Cerebellar cortex (tissue), 1 donor: ENCODE measurements around the gene ICOS.

ENCODE experiments used
- DNase-seq: peaks from one replicate; pipeline ENCODE4 v3.0.0-alpha.2; 2015; ENCODE audit warnings: low spot score

Gene ICOS, protein sequence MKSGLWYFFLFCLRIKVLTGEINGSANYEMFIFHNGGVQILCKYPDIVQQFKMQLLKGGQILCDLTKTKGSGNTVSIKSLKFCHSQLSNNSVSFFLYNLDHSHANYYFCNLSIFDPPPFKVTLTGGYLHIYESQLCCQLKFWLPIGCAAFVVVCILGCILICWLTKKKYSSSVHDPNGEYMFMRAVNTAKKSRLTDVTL

DNA sequence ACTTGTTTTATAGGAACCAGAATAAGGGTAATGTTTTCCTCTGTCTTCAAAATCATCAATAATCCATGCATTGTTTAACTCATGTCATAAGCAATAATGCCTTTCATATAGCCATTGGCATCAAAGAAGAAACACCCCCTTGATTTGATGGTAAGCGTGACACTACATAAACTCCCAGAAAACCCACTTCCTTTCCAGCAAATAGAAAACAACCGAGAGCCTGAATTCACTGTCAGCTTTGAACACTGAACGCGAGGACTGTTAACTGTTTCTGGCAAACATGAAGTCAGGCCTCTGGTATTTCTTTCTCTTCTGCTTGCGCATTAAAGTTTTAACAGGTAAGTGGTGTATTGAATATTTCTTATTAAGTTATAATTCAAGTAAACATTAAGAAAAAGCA is at the start of gene ICOS:
Gene ICOS, plus strand, starts transcription at position 229 of the 400 bp plus-strand sequence. Its CDS starts 52 bp downstream, at position 281.
- DNase-seq, result no peak

DNA sequence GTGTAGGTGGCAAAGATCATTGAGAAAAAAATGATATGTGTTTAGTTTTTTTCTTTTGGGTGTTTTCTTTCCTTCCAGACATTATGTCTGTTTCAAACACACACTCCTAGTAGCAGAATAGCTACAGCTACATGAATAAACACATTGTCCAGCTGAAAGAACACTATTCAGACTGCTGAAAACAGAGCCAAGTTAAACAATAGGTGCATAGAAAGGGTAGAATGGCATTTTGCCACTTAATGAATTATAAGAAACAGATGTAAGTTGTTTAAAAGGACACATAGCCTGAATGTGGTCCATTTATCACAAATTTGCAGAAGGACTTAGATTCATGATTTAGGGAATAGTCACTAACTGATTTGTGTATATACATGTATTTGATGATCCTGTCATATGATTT is 48.9 kb upstream of the ICOS start:
- DNase-seq, result no peak

DNA sequence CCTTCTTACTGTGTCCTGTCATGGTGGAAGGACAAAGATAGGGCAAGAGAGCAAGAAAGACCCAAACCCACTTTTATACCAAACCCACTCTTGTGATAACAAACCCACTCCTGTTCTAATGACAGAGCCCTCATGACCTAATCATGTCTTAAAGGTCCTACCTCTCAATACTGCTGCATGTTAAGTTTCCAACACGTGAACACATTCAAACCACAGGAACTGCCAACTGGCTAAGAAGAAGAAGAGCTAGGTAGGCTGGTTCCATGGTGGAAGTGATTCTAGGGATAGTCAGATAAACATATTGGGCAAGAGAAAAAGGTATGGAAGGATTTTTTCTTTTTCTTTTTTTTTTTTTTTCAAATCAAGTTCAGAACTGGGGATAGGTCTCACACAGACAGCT is 47.0 kb upstream of the ICOS start:
- no peak for DNase-seq

DNA sequence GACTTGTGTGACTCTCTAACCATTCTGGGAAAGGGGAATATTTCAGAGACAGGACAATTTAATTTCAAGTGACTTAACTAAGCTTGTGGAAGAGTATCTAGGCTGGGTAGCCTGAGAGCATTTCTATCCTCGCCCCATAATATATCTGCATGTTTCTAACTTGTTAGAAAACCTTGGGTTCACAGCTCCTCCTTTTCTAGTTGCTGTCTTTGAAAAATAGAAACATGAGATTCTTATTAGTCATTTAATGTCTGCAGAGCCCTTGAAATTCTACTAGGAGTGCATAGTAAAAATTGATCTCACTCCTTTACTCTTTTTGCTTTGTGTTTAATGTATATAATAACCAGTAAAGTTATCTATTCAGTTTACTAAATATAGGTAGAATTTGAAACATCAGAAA is 46.6 kb upstream of the ICOS start:
- DNase-seq, result no peak

DNA sequence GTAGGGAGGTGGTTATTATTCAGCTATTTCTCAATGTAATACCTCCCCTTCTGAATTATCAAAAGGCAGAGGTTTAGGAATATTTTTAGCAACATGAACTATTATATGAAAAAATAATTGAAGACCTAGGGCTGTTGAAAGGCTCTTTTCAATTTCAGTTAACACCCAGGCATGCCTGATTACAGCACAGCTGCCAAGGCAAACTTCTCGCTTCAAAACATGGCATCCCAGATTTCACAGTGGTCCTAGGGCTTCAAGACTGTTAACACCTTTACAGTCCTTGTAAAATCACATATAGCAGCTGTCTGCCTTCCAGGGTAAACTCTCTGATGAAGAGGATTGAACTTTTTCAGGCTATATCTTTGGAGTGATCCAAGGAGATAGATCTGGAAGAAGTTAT is 45.8 kb upstream of the ICOS start:
- no peak for DNase-seq

DNA sequence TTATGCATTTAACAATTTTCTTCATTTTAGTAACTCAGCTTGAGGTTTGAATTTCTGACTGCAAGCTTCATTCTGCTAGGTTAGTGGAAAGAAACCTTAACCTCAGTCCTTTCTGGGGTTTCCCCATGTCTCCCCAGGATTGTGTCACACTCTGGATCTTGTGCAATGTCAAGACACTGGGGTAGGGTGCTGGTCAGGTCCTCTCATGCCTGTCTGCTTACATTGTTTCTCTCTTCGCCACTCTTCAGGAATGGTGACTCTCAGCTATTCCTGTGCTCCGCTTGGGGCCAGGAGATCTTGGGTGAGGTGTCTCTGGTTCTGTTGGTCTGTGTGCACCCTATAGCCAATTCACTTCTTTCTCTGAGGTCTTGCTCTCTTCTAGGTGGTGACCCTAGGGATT is 45.1 kb upstream of the ICOS start:
- no peak for DNase-seq

DNA sequence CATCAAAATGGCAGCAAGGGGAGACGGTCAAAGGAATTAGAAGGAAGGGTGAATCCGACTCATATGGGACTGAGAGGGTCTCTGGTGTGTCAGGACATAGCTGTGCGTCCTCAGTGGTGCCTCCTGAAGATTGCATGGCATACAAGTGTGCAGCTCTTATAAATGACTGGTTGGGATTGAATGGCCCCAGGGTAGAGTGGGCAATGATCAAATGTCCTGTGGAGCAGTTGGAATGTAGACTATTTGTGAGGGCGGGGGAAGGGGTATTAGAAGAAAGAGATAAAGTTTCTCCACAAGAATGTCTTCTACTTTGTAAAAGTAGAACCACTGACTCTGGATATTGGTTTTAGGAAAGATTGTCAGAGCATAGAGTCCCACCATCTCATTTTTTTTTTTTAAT is 44.4 kb upstream of the ICOS start:
- no peak for DNase-seq

DNA sequence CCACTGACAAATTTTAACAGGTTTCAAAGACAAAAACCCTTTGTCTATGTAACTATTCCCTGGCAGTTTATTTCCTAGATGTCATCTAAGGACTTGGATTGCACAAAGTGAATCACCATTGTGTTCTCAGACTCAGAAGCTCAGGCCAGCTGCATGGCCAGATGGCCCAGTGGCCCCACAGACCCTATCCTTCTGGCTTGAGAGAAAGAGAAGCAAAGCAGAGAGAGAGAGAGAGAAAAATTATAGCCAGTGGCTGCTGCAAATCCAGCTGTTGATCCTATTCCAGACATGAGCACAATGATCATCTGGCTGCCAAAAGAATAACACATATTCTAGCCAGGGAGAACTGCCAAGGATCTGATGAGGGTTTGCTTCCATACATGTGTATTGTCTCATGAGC is 43.2 kb upstream of the ICOS start:
- DNase-seq, result no peak

DNA sequence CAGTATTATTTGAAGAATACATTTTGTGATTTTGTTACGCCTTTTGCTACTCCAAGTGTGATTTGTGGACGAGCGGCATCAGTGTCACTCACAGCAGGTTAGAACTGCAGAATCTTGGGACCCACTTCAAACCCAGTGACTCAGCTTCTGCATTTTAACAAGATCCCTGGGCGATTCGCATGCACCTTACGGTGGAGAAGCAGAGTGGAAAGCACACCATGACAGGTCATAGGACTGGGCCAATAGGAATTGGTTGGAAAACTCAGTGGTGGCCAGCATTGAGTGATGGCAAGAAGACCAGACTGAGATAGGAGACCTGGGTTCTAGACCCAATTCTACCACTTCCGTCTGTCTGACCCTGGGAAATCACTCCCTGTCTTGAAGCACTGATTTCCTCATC is 42.7 kb upstream of the ICOS start:
- no peak for DNase-seq

DNA sequence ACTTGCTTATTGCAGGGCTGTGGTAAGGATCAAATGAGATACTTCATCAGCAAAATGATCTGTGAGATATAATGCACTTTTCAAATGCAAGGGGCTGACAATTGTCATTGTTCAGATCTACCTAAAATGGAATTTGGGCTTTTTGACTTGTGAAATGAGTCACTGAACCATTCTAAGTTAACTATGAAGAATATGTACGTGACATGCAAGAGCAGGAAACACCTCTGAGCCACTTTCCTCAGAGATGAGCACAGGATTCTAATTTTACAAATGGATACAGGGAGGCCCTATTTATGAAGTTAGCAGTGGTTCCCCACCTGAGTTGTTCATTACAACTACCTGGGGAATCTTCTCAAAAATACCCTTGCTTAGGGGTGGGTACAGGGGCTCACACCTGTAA is 42.3 kb upstream of the ICOS start:
- DNase-seq, result no peak

DNA sequence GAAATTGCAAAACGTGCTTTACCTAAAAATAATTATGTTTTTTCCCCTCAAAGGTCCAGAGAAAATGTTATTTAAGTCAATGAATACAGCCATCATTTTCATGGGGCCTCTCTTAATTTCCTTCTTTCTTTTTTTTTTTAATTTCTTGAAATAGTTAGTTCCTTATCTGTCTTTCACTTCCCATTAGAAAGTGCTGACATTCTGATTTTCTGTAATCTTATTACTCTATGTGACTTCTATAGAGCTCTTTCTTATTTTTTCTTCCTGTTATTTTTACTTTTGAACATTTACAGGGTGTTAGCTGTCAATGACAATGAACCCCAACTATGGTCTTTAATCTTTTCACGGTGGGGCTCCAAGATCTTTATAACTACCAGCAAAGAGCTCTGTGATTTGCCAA is 39.0 kb upstream of the ICOS start:
- DNase-seq, result no peak

DNA sequence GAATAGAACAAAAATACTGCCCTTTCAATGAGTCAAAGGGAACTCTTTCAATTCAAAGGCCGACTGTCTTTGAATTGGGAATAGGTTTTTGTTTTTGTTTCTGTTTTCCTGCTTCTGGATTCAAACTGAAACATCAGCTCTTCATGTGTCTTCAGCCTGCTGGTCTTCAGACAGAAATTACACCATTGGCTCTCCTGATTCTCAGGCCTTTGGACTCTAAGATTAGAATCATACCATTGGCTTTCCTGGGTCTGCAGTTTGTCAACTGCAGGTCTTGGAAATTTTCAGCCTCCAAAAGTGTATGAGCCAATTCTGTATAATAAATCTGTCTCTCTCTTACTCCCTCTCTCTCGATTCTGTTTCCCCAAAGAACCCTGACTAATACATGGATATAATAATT is 37.9 kb upstream of the ICOS start:
- no peak for DNase-seq

DNA sequence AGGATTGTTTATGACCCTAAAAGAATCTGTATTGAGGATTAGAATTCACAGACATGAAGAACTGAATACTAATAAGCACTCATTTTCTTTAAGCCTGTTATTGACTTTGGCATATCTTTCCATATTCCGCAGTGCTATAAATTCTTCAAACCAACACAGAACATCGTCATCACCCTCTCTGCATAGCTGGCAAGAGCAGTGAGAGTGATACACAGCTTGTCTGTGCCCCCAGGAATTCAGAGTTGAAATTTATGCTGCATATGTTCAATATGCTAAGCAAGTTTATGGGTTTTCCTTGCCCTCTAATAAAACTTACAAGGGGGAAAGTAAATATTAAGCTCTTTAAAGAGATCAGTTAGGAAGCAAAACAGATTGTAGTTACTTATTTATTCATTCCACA is 36.3 kb upstream of the ICOS start:
- no peak for DNase-seq

DNA sequence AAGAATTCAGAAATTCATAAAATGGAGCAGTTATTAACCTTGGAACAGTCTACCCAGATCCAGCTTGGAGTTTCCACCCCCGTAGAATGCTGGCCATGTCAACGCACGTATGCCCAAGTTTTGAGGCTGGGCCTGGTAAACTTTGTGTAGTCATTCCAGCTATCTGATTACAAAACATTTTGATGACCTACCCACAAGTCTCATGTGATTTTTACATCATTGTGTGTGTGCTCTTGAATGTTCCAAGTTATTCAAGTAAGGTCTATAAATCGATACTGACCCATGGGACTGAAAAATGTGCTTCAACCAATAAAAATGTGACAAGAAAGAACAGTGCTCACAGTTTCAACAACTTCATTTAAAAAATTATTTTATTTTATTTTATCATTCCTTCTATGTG is 32.5 kb upstream of the ICOS start:
- DNase-seq, result no peak

DNA sequence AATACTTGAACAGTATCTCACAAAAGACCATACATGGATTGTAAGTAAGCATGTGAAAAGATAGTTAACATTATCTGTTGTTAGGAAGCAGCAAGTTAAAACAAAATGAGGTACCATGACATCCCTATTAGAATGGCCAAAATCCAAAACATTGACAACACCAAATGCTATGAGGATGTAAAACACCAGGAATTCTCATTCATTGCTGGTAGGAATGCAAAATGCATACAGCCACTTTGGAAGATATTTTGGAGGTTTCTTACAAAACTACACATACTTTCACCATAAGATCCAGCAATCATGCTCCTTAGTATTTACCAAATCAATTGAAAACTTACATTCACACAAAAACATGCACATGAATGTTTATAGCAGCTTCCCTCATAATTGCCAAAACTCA is 30.9 kb upstream of the ICOS start:
- no peak for DNase-seq

DNA sequence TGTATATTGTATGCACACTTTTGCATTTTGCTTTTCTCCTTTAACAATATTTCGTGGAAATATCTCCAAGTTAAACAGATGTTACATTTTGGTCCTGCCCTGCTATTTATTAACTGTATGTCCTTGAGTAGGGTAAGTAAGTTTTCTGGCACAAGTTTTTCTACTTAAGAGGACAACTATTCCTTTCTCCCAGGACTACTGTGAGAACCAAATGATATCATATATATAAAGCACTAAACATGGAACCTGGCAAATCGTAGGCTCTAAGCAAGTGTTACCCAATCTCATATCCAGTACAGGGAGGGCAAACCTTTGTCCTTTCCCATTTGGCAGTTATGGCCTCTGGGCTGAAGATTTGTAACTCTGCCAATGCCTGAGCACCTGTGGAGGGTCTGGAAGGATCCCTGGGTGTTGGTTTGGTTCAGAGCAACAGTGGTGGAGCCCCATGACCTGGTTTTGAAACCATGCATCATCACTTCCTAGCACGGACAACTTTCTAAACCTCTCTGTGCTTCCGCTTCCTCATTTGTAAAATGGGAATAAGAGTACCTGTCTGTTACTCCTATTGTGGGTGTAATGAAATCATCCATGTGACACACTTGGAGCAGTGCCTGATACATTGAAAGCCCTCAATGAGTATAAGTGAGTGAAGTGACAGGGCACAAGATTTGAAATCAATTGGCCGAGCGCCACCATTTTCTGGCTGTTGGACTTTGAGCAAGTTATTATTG is 28.3 kb upstream of the ICOS start:
- no peak for DNase-seq

DNA sequence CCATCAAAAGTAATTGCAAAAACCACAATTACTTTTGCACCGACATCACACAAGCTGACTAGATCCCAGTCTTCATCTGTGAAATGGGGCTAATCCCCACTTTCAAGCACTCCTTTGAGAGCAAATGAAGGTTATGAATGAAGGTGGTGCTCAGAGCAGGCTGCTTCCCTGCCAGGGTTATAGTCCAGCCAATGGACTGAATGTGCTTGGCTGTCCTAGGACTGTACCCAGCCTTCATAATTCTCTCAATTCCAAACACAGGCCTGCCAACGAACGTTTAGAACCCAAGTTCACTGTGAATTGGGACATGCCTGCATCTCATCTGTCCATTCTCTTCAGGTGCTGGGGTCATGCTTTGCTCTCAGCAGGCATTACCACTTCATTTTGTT is 27.8 kb upstream of the ICOS start:
- DNase-seq, result no peak

DNA sequence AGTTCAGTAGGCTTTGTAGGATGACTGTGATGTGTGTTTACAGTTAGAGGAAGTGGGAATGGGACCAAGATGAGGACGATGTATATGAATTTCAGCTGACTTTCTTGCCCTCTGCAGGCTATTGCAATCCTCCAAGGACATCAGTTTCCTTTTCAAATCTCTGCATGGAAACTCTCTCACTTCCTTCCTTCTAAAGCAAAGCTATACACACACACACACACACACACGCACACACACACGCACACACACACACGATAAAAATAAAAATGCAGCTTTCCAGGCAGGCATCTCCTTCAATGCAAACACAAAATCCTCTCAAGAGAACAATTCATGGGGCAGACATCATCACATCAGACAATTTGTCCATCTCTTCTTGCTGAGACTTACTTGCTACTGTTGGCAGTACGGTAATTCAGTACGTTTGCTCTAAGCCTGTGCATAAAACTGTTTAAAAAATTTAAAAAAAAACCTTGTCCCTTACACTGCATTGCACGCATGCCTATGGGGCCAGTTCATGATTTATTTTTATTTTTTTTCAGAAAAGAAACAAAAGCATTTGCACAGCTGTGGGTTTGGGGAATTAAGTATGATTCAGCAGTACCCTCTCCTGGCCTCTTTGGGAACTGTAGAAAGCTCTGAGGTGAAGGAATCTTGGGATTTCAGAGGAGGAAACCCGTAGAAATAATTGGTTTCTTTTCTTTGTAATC is 27.1 kb upstream of the ICOS start:
- DNase-seq, result peak; percentile 14

DNA sequence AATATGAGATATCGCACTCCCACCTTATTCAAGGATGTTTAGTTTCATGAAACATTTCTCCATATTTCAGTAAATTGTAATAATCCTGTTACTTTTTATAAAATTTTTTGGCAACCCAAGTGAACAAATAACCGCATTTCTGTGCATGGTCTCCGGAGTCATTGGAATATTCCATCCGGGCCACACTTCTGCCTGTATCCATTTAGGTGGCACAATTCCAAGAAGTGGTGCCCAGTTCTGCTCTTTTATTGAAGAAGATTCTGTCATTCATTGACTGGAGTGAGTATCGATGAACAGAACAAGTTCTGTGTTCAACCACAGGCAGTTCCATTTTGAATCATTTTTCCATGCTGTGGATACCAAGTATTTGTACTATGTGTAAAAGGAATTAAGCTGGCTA is 26.6 kb upstream of the ICOS start:
- no peak for DNase-seq

DNA sequence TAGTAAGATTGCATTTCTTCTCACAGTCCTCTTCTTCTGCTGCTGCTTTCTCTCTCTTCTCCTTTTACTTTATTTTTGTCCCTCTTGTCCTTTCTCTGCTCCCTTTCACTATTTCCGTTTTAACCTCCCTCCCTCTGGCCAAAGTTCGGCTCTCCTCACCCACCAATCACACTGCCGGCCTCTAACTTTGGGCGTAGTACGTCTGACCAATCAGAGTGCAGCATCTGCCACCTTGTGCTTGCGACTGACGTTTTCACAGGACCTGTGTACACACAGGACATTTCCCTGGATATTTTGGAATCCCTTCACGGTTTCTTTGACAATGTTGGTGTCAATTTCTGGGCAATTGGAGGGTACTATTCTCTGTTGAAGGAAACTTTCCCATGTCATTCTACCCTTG is 22.6 kb upstream of the ICOS start:
- DNase-seq, result no peak

DNA sequence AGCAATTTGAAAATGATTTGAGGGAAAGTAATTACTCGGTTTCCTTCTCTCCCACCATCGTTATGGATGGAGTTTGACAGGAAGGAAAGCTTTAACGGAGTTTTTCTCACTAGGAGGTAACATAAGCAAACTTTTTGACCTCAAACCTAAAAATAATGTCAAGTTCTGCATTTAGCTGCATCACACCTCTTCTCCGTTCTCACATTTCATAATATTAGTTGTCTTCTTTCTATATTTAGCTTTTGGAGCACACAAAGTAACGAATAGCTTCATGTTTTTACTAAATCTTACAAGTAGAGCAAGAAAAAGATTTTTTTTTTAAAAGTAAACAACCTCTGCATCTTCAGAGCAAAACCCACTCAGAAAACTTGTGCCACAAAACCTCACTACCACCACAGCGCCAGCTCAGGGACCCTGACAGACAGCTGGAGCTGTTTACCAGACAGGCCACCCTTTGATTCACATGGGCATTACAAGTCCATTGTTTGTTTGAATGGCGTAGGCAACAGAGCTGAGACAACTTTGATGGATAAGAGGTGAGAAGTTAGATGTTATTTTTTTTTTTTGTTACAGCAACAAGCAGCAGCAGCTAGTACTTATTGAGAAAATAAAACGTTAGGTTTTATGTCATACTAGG is 21.9 kb upstream of the ICOS start:
- no peak for DNase-seq

DNA sequence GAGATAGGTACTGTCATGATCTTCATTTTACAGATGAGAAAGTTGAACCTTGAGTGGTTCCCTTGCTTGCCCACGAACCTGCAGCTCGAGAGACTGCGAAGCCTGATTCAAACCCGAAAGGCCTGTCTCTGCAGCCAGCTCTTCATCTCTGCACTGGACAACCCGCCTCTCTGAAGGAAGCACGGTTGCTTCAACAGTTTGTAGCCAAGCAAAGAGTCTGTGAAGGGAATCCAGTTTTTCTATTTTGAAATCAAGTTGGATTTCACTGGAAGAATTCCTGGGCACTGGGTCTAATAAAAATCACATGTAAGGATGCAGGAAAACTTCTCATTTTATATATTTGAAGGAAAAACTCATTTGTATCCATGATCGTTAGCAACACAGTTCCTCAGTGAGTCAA is 21.3 kb upstream of the ICOS start:
- DNase-seq, result no peak

DNA sequence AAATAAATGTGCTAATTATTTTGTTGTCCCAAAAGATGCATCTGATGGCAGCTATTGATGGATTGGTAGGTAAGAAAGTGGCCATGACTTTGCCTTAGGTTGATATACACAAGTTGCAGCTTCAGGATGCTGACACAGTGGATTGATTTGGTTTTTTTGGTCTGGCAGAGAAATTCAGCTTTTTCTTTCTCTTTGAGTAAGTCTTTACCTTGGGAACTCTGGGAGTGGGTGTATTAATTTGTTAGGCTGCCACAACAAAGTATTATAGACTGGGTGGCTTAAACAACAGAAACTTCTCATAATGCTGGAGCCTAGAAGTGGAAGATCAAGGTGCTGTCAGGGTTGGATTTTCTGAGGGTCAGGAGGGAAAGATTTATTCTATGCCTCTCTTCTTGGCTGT is 19.8 kb upstream of the ICOS start:
- DNase-seq, result no peak
